Activated CD4-positive, alpha-beta T cell treated with anti-CD3 and anti-CD28 coated beads, Interleukin-2, amount 50 U/mL, for 4 hours (primary cell): ENCODE data around the gene CCDC187.

ENCODE experiments used
- DNase-seq, 2 experiments: peaks; one replicate each; pipeline ENCODE4 v3.0.0-alpha.2; 2020

Gene CCDC187

GRCh38 chr9:136339173-136339957 lies 35.5 kb upstream of the CCDC187 start:
- DNase-seq, result no peak

- DNase-seq, result no peak
Observed at GRCh38 chr9:136338511-136338910, 34.6 kb upstream of the CCDC187 start.

DNA sequence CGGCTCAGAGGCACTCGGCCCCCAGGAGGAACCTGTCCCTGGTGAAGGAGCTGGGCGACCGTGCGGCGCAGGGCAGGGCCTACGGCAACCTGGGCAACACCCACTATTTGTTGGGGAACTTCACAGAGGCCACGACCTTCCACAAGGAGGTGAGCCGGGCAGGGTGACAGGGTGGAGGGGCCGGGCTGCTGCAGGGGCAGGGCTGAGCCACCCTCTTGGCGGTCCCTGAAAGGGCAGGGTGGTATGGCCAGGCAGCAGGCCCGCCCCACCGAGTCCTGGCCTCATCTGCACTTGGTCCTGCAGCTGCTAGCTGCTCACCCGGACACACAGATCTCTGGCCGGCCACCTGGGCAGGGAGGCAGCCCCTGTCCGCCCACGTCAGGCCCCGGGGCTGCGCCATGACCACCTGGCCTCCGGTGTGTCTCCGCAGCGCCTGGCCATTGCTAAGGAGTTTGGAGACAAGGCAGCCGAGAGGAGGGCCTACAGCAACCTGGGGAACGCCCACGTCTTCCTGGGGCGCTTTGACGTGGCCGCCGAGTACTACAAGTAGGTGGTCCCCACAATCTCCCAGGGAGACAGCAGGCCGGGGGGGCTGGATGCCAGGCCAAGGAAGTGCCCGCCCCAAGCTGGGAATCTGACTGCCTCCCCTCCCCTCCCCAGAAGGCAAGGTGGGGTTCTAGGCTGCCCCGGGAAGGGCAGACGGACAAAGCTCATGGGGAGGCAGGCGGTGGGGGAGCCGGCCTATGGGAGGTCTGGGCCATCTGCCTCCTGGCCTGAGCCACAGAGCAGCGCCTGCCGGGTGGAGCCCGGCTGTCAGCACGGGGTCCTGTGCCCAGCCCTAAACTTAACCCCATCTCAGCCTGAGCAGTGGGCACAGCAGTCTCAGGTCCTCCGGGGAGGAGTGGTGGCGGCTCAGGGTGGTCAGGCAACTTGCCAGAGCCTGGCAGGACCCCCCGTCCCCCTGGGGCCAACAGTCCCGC lies 33.8 kb upstream of the CCDC187 start:
- DNase-seq, result no peak

DNA sequence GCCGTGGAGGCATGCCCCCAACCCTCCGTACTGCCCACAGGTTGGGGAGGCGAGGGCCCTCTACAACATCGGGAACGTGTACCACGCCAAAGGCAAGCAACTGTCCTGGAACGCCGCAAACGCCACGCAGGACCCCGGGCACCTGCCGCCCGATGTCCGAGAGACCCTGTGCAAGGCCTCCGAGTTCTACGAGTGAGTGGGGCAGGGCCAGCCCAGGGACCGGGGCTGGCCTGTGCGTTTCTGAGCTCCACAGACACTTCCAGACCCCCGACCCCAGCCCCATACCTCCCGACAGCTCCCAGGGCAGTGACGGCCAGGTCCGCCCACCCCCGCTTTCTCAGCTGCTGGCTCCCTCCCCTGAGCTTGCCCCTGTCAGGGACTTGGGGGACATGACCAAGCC lies 33.0 kb upstream of the CCDC187 start:
- DNase-seq, result no peak

GRCh38 chr9:136336156-136336870 lies 32.4 kb upstream of the CCDC187 start:
- DNase-seq, result no peak

DNA sequence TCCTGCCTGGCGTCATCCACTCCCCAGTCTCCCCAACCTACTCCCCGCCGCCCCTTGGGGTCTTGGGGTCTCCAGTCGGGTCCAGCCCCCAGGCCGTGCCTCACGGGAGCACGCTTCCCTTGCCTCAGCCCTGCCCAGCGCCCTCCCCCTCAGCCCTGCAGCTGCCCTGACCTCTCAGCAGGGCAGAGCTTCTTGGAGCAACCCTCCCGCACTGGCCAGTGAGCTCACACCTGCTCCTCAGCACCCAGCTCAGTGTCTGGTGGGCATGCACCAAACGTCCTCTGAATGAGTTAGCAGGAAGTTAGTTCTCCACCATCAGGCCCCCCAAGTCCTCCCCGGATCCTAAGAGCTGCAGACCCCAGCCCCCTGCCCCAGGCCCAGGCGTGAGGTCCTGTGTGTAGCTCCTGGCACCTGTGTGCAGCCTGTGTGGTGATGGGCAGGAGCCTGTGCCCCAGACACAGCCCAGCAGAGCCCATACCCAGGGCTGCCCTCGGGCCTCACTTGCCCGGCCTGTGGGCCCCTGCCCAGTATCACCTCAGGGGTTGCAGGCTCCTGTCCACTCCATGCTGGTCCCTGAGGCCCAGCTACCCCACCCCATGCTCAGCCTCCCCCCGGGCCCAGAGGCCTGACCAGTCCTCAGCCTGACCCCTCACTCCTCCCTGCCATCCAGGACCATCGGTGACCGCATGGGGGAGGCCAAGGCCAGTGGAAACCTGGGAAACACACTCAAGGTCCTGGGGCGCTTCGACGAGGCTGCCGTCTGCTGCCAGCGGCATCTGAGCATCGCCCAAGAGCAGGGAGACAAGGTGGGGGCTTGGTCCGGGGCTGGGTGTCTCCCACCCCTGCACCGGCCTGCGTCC lies 31.6 kb upstream of the CCDC187 start:
- DNase-seq, result no peak

- no peak for DNase-seq
Observed at GRCh38 chr9:136334541-136334940, 30.6 kb upstream of the CCDC187 start.

- DNase-seq, result no peak
Observed at GRCh38 chr9:136333486-136333885, 29.6 kb upstream of the CCDC187 start.

DNA sequence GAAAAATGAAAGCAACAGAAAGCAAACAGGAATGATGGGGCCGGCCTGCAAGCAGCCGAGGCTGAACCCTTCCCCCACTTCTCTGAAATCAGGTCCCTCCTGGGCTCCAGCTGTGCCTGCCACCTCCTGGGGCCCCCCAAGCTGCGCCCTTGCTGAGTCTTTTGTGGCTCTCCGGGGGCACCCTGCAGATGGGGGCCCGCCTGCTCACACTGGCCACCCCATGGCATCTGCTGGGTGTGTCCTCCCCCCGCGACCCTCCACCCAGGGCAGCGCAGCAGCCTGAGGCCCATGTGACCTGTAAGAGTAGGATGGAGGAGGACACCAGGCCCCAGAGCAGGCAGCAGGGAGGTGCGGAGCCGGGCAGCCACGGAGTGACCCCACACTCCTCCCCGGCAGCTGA lies 29.2 kb upstream of the CCDC187 start:
- DNase-seq, result no peak

GRCh38 chr9:136332482-136332983 lies 28.6 kb upstream of the CCDC187 start:
- DNase-seq, result no peak

- DNase-seq, result no peak
Observed at GRCh38 chr9:136331556-136332481, 27.9 kb upstream of the CCDC187 start.

- DNase-seq, result no peak
Observed at GRCh38 chr9:136331030-136331429, 27.1 kb upstream of the CCDC187 start.

DNA sequence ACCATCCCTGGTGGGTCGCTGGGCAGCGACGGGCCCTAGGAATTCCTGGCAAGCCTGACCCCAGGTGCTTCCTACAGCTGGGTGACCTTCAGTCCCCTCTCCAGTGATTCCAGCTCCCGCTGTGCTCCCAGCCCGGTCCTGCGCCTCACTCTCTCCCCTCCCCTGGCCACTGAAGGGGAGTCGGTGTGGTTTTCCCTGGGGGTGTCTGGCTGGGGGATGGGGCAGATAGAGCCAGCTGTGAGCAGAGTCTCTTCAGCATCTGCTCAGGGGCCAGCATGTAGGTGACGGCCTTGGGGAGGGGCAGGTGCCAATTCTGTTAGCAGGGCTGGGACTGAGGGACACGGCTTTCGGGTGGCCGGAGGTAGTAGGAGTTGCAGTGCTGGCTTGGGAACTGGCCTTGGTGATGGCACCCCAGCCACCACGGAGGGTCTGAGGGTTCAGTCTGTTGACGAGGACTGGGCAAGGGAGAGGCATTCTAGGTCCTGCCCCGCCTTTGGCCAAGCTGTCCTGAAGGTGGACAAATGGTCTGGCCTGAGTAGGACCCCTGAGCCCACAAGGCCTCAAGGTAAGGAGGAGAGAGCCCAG lies 26.6 kb upstream of the CCDC187 start:
- no peak for DNase-seq

GRCh38 chr9:136329636-136330405 lies 25.9 kb upstream of the CCDC187 start:
- DNase-seq, result no peak

GRCh38 chr9:136329211-136329627 lies 25.3 kb upstream of the CCDC187 start:
- DNase-seq, result no peak

- DNase-seq, result no peak
Observed at GRCh38 chr9:136328622-136329041, 24.7 kb upstream of the CCDC187 start.

DNA sequence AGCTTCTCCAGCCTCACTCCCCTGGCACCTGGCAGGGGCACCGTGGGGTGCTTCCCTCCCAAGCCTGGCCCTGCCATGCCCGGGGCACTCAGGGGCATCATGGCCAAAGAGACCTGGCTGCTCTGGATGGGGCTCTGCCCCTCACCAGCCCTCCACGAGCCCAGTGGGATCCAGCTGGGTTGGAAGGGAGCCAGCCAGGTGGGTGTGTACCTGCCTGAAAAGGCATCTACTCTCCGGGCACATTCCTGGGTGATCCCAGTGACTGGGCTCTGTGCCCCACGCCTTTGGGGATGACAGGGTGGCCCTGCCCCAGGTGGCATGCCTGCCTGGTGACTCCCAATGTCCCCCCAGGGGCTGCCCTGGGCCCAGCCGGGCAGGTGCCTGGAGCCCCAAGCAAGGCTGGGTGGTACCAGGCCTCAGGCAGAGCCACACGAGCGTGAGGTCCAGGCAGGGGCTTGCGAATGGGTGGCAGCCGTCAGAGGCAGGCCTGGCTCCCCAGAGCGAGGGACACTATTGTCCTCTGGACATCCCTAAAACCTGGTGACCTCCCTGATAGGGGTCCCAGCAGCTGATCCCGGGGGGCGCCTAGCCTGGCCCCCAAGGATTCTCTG lies 24.2 kb upstream of the CCDC187 start:
- no peak for DNase-seq

DNA sequence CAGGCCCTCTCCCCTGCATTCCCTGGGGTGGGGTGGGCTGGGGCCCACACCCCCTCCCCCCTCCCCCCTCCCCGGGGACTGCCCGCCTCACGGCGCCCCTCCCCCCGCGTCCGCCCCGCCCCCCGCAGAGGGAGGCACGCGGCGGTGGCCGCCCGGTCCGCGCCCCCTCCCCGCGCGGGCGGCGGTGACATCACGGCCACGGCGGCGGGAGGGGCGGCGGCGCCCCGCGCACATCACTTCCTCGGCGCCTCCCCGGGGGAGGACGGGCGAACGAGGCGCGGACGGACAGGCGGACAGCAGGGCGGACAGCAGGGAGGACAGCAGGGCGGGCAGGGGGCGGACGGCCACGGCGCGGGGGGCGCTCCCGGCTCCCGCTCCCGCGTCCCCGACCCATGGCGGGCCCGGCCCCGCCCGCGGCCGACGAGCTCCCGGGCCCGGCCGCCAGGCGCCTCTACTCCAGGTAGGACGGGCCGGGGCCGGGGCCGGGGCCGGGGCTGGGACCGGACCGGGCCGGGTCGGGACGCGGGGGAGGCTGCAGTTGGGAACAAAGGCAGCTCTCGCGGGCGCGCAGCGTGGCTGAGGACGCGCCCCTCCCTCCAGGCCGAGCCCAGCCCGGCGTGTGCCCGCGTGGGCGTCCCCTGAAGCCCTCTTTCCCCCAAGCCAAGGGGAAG lies 23.5 kb upstream of the CCDC187 start, which contains the start of gene GPSM1:
TSS of gene GPSM1 (plus strand) at position 236 of the 671 bp plus-strand sequence. CDS start at position 393, 157 bp downstream.
- peak; percentile 28 to 42 for DNase-seq
